ENCODE measurements around the gene LRP5.
"Not testable (repeated sequence)": the region's sequence is repeated elsewhere in the genome, so short reads cannot be mapped to it uniquely, and the experiment has no call there.

Gene LRP5

GRCh38 chr11:68424981-68425865 is 112.8 kb downstream of the LRP5 start:
- no peak for DNase-seq

GRCh38 chr11:68425866-68426380 is 113.5 kb downstream of the LRP5 start:
- DNase-seq, result no peak

- DNase-seq, result no peak
These were observed 117.3 kb downstream of the LRP5 start for GRCh38 chr11:68429661-68430060.

- DNase-seq, result no peak
These were observed 118.0 kb downstream of the LRP5 start for GRCh38 chr11:68430384-68430783.

GRCh38 chr11:68430801-68431200 is 118.4 kb downstream of the LRP5 start:
- no peak for DNase-seq

GRCh38 chr11:68431984-68432645 is 119.7 kb downstream of the LRP5 start:
- DNase-seq, result no peak

- no peak for DNase-seq
These were observed 120.5 kb downstream of the LRP5 start for GRCh38 chr11:68432874-68433273.

- DNase-seq, result no peak
These were observed 121.2 kb downstream of the LRP5 start for GRCh38 chr11:68433541-68433940.

GRCh38 chr11:68434159-68434558 is 121.8 kb downstream of the LRP5 start:
- not testable (repeated sequence) for DNase-seq

- DNase-seq, result no peak
These were observed 123.9 kb downstream of the LRP5 start for GRCh38 chr11:68436162-68436888.

GRCh38 chr11:68436985-68437926 is 124.9 kb downstream of the LRP5 start:
- peak; percentile 77 for DNase-seq

- no peak for DNase-seq
These were observed 125.7 kb downstream of the LRP5 start for GRCh38 chr11:68437927-68438657.

GRCh38 chr11:68438658-68439259 is 126.4 kb downstream of the LRP5 start:
- DNase-seq, result no peak

- no peak for DNase-seq
These were observed 127.1 kb downstream of the LRP5 start for GRCh38 chr11:68439355-68440065.

GRCh38 chr11:68440224-68440623 is 127.8 kb downstream of the LRP5 start:
- DNase-seq, result no peak

- no peak for DNase-seq
These were observed 129.3 kb downstream of the LRP5 start for GRCh38 chr11:68441466-68442230.

- DNase-seq, result no peak
These were observed 130.0 kb downstream of the LRP5 start for GRCh38 chr11:68442433-68442832.

- no peak for DNase-seq
These were observed 132.2 kb downstream of the LRP5 start for GRCh38 chr11:68444566-68444965.

- DNase-seq, result no peak
These were observed 133.2 kb downstream of the LRP5 start for GRCh38 chr11:68445531-68446035.

Measured in EL (cell line).